Type B pancreatic cell (in vitro differentiated cells): ENCODE measurements around the gene MTA3. TPM values are rescaled to one million over a fixed set of nuclear protein-coding genes. Genes with fewer than 3 reads are reported as not detected.
"Not testable (repeated sequence)": the region's sequence is repeated elsewhere in the genome, so short reads cannot be mapped to it uniquely, and the experiment has no call there.

ENCODE experiments used
- DNase-seq: peaks from one replicate; pipeline ENCODE4 v3.0.0; 2021; ENCODE audit warnings: mixed read lengths; ENCODE audit not compliant: unreplicated experiment; ENCODE audit errors: extremely low spot score
- H3K27ac Mint-ChIP-seq: 2 replicates; pipeline ENCODE4 v1.8.0; 2021; ENCODE audit warnings: mild to moderate bottlenecking, mixed read lengths
- H3K27me3 Mint-ChIP-seq: 2 replicates; pipeline ENCODE4 v1.8.0; 2021; ENCODE audit warnings: mixed read lengths
- H3K36me3 Mint-ChIP-seq: 2 replicates; pipeline ENCODE4 v1.8.0; 2021; ENCODE audit warnings: mixed read lengths
- H3K4me1 Mint-ChIP-seq: one replicate; pipeline ENCODE4 v1.8.0; 2021; ENCODE audit warnings: mixed read lengths; ENCODE audit not compliant: unreplicated experiment
- H3K4me3 Mint-ChIP-seq: 2 replicates; pipeline ENCODE4 v1.8.0; 2021; ENCODE audit warnings: mild to moderate bottlenecking, mixed read lengths
- H3K9me3 Mint-ChIP-seq: 2 replicates; pipeline ENCODE4 v1.8.0; 2021; ENCODE audit warnings: mixed read lengths
- total RNA-seq: library from RNA; stranded (reverse); gene quantifications from 2 replicates; pipeline ENCODE4 v1.2.1, GENCODE V29; 2021; ENCODE audit warnings: low replicate concordance
- TF ChIP-seq, protein P1 (sequence below): fragments of 200-600 bp; sonication (generic); conservative IDR thresholded peaks from 2 replicates; pipeline ENCODE4 v1.5.0; 2021; ENCODE audit warnings: antibody characterized with exemption, mild to moderate bottlenecking

The MTA3 gene
- total RNA-seq, 1 donor from 2014 or later, result 59.7 TPM

DNA sequence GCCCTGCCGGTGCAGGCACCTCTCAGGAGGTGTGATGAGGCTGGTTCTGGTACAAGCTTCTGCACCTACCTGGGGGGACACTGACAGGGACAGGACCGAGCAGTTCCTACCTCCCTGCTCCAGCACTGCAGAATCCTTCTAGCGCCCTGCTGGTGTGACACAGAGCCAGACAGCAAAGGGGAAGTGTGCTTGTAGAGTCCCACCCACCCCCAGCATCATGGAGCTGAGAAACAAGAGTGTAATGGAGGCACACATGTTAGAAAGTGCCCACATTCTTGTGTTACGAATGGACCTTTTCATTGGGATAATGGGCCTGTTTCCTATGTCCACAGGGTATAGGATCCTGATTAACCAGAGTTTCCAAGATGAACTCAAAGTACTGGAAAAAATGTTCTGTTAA, 157.2 kb downstream of the MTA3 start:
- TF ChIP-seq, protein P1, sequence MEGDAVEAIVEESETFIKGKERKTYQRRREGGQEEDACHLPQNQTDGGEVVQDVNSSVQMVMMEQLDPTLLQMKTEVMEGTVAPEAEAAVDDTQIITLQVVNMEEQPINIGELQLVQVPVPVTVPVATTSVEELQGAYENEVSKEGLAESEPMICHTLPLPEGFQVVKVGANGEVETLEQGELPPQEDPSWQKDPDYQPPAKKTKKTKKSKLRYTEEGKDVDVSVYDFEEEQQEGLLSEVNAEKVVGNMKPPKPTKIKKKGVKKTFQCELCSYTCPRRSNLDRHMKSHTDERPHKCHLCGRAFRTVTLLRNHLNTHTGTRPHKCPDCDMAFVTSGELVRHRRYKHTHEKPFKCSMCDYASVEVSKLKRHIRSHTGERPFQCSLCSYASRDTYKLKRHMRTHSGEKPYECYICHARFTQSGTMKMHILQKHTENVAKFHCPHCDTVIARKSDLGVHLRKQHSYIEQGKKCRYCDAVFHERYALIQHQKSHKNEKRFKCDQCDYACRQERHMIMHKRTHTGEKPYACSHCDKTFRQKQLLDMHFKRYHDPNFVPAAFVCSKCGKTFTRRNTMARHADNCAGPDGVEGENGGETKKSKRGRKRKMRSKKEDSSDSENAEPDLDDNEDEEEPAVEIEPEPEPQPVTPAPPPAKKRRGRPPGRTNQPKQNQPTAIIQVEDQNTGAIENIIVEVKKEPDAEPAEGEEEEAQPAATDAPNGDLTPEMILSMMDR, result no peak
- H3K4me3 Mint-ChIP-seq, result no peak overlapping the region

DNA sequence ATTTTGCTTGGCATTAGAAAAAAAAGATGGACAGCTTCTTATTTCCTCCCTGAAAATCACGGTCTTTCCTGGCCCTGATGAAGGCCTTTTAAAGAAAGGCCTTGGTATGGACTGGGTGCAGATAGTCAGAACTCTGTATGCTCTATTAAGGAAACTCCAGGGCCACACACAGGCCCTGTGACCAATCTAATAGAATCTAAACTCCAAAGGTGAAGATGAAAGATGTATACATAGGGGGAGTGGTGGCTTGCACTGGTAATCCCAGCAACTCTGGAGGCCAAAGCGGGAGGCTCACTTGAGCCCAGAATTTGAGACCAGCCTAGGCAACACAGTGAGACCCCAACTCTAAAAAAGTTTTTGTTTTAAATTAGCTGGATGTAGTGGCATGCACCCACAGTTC, 158.2 kb downstream of the MTA3 start:
- Mint-ChIP-seq H3K27ac (no peak overlapping the region), H3K9me3 (peaks cover 6% of the 10 kb centered on the region), H3K4me1 (peaks cover 10% of the 10 kb centered on the region), H3K4me3 (no peak overlapping the region), H3K27me3 (no peaks in the 10 kb centered on the region), H3K36me3 (peaks cover 14% of the 10 kb centered on the region)
- DNase-seq, result no peak
- TF ChIP-seq, protein P1, result no peak

More for the DNA sequence above, 157.2 kb downstream of the MTA3 start:
- Mint-ChIP-seq H3K36me3 (peaks cover 11% of the 10 kb centered on the region), H3K4me1 (peaks cover 10% of the 10 kb centered on the region), H3K9me3 (peaks cover 6% of the 10 kb centered on the region), H3K27me3 (no peaks in the 10 kb centered on the region), H3K27ac (no peak overlapping the region)
- no peak for DNase-seq

DNA sequence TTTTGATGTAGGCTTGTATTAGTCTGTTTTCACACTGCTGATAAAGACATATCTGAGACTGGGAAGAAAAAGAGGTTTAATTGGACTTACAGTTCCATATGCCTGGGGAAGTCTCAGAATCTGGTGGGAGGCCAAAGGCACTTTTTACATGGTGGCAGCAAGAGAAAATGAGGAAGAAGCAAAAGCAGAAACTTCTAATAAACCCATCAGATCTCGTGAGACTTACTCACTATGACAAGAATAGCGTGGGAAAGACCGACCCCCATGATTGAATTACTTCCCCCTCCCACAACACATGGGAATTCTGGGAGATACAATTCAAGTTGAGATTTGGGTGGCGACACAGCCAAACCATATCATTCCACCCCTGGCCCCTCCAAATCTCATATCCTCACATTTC, 162.9 kb downstream of the MTA3 start:
- H3K4me3 Mint-ChIP-seq, DNase-seq, H3K27me3 Mint-ChIP-seq, H3K27ac Mint-ChIP-seq, H3K4me1 Mint-ChIP-seq: not testable (repeated sequence)
- Mint-ChIP-seq H3K9me3 (peaks cover 13% of the 10 kb centered on the region), H3K36me3 (peaks cover 26% of the 10 kb centered on the region)

DNA sequence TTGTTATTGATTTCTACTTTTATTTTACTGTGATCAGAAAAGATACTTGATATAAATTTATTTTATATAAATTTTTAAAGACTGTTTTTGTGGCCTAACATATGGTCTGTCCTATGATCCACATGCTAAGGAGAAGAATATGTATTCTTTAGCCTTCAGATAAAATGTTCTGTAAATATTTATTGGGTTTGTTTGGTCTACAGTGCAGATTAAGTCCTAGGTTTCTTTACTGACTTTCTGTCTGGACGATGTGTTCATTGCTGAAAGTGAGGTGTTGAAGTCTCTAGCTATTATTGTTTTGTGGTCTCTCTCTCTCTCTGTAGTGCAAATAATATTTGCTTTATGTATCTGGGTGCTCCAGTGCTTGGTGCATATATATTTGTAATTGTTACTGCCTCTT, 165.4 kb downstream of the MTA3 start:
- Mint-ChIP-seq H3K4me3 (no peak overlapping the region), H3K27ac (no peak overlapping the region), H3K27me3 (no peaks in the 10 kb centered on the region), H3K36me3 (peaks cover 35% of the 10 kb centered on the region), H3K9me3 (peaks cover 13% of the 10 kb centered on the region), H3K4me1 (no peaks in the 10 kb centered on the region)
- no peak for DNase-seq
- TF ChIP-seq, protein P1, result no peak

GRCh38 chr2:42736598-42737322, 168.3 kb downstream of the MTA3 start:
- TF ChIP-seq, protein P1, result no peak
- Mint-ChIP-seq H3K9me3 (peaks cover 7% of the 10 kb centered on the region), H3K27me3 (no peaks in the 10 kb centered on the region), H3K27ac (no peak overlapping the region), H3K36me3 (peaks cover 30% of the 10 kb centered on the region), H3K4me3 (no peak overlapping the region), H3K4me1 (no peaks in the 10 kb centered on the region)
- DNase-seq, result no peak

DNA sequence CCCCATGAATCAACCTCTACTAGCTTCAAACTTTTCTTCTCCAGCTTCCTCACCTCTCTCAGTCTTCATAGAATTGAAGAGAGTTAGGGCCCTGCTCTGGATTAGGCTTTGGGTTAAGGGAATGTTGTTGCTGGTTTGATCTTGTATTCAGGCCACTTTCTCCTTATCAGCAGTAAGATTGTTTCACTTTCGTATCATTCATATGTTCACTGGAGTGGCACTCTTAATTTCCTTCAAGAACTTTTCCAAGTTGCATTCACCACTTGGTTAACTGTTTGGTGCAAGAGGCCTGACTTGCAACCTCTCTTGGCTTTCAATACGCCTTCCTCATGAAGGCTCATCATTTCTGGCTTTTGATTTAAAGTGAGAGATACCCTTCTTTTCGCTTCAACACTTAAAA, 172.7 kb downstream of the MTA3 start:
- no peak for DNase-seq
- no peak overlapping the region for H3K4me3 Mint-ChIP-seq
- H3K27me3 Mint-ChIP-seq, result no peaks in the 10 kb centered on the region
- H3K4me1 Mint-ChIP-seq, result peaks cover 9% of the 10 kb centered on the region
- no peak overlapping the region for H3K27ac Mint-ChIP-seq
- peaks cover 15% of the 10 kb centered on the region for H3K36me3 Mint-ChIP-seq
- no peaks in the 10 kb centered on the region for H3K9me3 Mint-ChIP-seq
- TF ChIP-seq, protein P1, result no peak
